Ovary (tissue), 9 donors: ENCODE measurements around the gene ANAPC5. TPM values are rescaled to one million over a fixed set of nuclear protein-coding genes. Genes with fewer than 3 reads are reported as not detected.
"Not testable (repeated sequence)": the region's sequence is repeated elsewhere in the genome, so short reads cannot be mapped to it uniquely, and the experiment has no call there.

ENCODE experiments used
- DNase-seq, 5 donors: peaks; one replicate each; pipeline ENCODE4 v3.0.0-alpha.2; 2019 to 2020
- H3K27ac ChIP-seq, 2 donors: fragments of 200-600 bp; one replicate each; pipeline versions ENCODE4 v1.5.1 to v1.8.0; 2019 to 2022
- H3K27me3 ChIP-seq: fragments of 200-600 bp; one replicate; pipeline ENCODE4 v1.8.0; 2022
- H3K36me3 ChIP-seq: fragments of 200-600 bp; sonication (generic); one replicate; pipeline ENCODE4 v1.5.1; 2019
- H3K4me1 ChIP-seq: one replicate; pipeline ENCODE4 v1.8.1; 2013; ENCODE audit warnings: mild to moderate bottlenecking, moderate library complexity; ENCODE audit not compliant: insufficient read depth
- H3K4me3 ChIP-seq: fragments of 200-600 bp; sonication (generic); one replicate; pipeline ENCODE4 v1.5.1; 2017
- H3K9me3 ChIP-seq, 2 donors: fragments of 200-600 bp in 1 of 2; sonication (generic) in 1 of 2; one replicate each; pipeline versions ENCODE4 v1.5.1 to v1.8.1; 2013 to 2019; ENCODE audit warnings: mild to moderate bottlenecking in 1 of 2, moderate library complexity in 1 of 2
- EP300 ChIP-seq: sonication (generic); formaldehyde crosslinking; IDR thresholded peaks from one replicate; pipeline ENCODE4 v1.6.1; 2017; ENCODE audit warnings: antibody characterized with exemption
- POLR2A ChIP-seq: fragments of 450-650 bp; IDR thresholded peaks from one replicate; pipeline ENCODE4 v1.6.1; 2017; ENCODE audit warnings: antibody characterized with exemption, mild to moderate bottlenecking, moderate library complexity
- WGBS, 3 donors: extraction: QIAGEN DNeasy Blood & Tissue Kit in 1 of 3; methylation state at CpG; one replicate each; pipeline versions ENCODE4 v1.1.5 to v1.1.7; 2013 to 2017; 5-methylcytosine and 5-hydroxymethylcytosine counted together
- intact Hi-C, 4 donors: fragments of 100-400 bp; cut with DNase I; formaldehyde crosslinking; loops; one replicate each; pipeline versions ENCODE4 v1.11.0 to v1.15.1; 2022 to 2023
- polyA plus RNA-seq, 2 donors: library from polyadenylated mRNA; stranded (reverse); fragments of 200-250 nt in 1 of 2; fragments of 350-450 nt in 1 of 2; fragmentation: Illumina TruSeq in 1 of 2; extraction: RNeasy Lipid Tissue Mini Kit (QIAGEN cat#74804) in 1 of 2; gene quantifications; one replicate each; pipeline ENCODE4 v1.2.3, GENCODE V29; 2013 to 2014
- total RNA-seq, 7 donors: library from RNA; depleted of rRNA in 2 of 7; stranded (reverse); fragments of >200 nt in 2 of 7; fragmentation: NEBNext Ultra II Directional in 3 of 7; extraction: Animal tissue kit (Norgen Biotek cat#: 25700) in 3 of 7; gene quantifications; one replicate each; pipeline versions ENCODE4 v1.1.0 to v1.2.4, GENCODE V29; 2016 to 2023
- TF ChIP-seq, protein P1 (sequence below), 3 donors: fragments of 450-650 bp in 2 of 3; fragments of 200-600 bp in 1 of 3; IDR thresholded peaks; one replicate each; pipeline versions ENCODE4 v1.5.1 to v1.8.0; 2016 to 2022; ENCODE audit warnings: antibody characterized with exemption in 3 of 3, mild to moderate bottlenecking in 1 of 3
- donor health status: DM: no; HTN: no; CAD: no; lungs with moderate emphysema.
- donor health status: DM: no; HTN: no; CAD: no.
- donor health status: Bipolar disorder and iron deficiency.
- donor health status: DM: yes; HTN: yes; CAD: no.
- donor health status: DM: no; HTN: no; CAD: no.
- donor health status: DM: yes; HTN: yes; CAD: no.

The ANAPC5 gene
- total and polyA plus RNA-seq, 9 donors, result 58.1 to 149 (median 78.9) TPM

GRCh38 chr12:121284551-121285390 is 67.4 kb downstream of the ANAPC5 start:
- Histone ChIP-seq H3K36me3 (no peaks in the 10 kb centered on the region), H3K4me1 (peaks cover 37% of the 10 kb centered on the region), H3K4me3 (no peak overlapping the region), H3K27ac (peak overlapping the region; percentile 45 to 72), H3K9me3 (no peaks in the 10 kb centered on the region), H3K27me3 (no peaks in the 10 kb centered on the region)
- TF ChIP-seq POLR2A (no peak), EP300 (no peak)
- TF ChIP-seq, protein P1, sequence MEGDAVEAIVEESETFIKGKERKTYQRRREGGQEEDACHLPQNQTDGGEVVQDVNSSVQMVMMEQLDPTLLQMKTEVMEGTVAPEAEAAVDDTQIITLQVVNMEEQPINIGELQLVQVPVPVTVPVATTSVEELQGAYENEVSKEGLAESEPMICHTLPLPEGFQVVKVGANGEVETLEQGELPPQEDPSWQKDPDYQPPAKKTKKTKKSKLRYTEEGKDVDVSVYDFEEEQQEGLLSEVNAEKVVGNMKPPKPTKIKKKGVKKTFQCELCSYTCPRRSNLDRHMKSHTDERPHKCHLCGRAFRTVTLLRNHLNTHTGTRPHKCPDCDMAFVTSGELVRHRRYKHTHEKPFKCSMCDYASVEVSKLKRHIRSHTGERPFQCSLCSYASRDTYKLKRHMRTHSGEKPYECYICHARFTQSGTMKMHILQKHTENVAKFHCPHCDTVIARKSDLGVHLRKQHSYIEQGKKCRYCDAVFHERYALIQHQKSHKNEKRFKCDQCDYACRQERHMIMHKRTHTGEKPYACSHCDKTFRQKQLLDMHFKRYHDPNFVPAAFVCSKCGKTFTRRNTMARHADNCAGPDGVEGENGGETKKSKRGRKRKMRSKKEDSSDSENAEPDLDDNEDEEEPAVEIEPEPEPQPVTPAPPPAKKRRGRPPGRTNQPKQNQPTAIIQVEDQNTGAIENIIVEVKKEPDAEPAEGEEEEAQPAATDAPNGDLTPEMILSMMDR (IDR thresholded peaks at IDR 0.05), result no peak
- WGBS, 3 donors, result 36 to 48% (median 44%) methylated on average over 14 of the region's 14 CpGs
- intact Hi-C loops, result loop anchor here in 1 of 4 donors (5.0 kb wide), 1 partner anchor 42 kb away; no protein-coding TSS in a partner anchor
- DNase-seq, result peak; percentile 71 to 80 (median 79)

DNA sequence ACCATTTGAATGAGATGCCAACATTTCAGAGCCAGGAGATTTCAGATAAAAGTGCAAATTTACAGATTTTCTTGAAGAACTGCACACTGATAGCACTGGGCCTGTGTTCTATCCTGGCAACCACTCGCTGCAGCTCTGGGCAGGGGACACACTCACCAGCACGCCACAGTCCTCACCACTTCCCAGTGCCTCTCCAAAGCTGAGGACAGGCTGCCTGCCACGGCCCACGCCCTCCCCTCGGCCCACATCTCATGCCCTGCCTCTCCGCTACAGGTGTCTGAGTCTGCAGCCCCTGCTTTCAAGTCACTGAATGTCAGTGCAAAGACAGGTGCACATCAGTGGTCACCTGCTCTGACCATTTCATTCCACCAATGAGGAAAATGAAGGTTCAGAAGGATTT is 68.4 kb downstream of the ANAPC5 start:
- 90 to 96% (median 92%) methylated on average over 6 of the region's 6 CpGs for WGBS, 3 donors
- TF ChIP-seq, protein P1 (IDR thresholded peaks at IDR 0.05), result no peak
- TF ChIP-seq POLR2A, result no peak
- TF ChIP-seq EP300, result no peak
- H3K36me3 ChIP-seq, result no peaks in the 10 kb centered on the region
- peaks cover 42% of the 10 kb centered on the region for H3K4me1 ChIP-seq
- intact Hi-C loops, result no loop called here
- H3K9me3 ChIP-seq, result no peaks in the 10 kb centered on the region
- no peak for DNase-seq
- no peak overlapping the region for H3K4me3 ChIP-seq
- peak overlapping the region in 1 of 2 donors; percentile 72 for H3K27ac ChIP-seq
- no peaks in the 10 kb centered on the region for H3K27me3 ChIP-seq

DNA sequence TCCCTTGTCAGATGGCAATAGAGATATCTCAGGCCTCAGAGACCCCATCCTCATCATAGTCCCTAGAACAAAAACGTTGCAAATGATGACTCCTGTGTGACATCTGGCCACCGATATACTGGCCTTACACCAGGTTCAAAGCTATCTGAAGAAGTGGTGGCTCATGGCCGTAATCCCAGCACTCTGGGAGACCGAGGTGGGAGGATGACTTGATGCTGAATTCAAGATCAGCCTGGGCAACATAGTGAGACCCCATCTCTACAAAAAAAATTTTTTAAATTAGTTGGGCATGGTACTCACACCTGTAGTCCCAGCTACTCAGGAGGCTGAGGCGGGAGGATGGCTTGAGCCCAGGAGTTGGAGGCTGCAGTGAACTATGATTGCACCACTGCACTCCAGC is 68.8 kb downstream of the ANAPC5 start:
- Histone ChIP-seq H3K9me3 (no peaks in the 10 kb centered on the region), H3K36me3 (no peaks in the 10 kb centered on the region), H3K4me1 (peaks cover 45% of the 10 kb centered on the region), H3K27ac (no peak overlapping the region), H3K4me3 (no peak overlapping the region), H3K27me3 (no peaks in the 10 kb centered on the region)
- DNase-seq, result no peak
- 91 to 94% (median 91%) methylated on average over 5 of the region's 5 CpGs for WGBS, 3 donors
- intact Hi-C loops, result no loop called here
- TF ChIP-seq, protein P1 (IDR thresholded peaks at IDR 0.05), result no peak
- TF ChIP-seq EP300 (no peak), POLR2A (no peak)

GRCh38 chr12:121282910-121283309 is 69.3 kb downstream of the ANAPC5 start:
- H3K27ac ChIP-seq, result not testable (repeated sequence)
- H3K4me1 ChIP-seq, result peaks cover 42% of the 10 kb centered on the region

GRCh38 chr12:121282072-121282742 is 70.0 kb downstream of the ANAPC5 start:
- H3K27me3 ChIP-seq, result no peaks in the 10 kb centered on the region
- TF ChIP-seq POLR2A (no peak), EP300 (no peak)
- TF ChIP-seq, protein P1 (IDR thresholded peaks at IDR 0.05), result no peak
- WGBS, 3 donors, result 64 to 82% (median 81%) methylated on average over 10 of the region's 10 CpGs
- no peak for DNase-seq
- H3K4me3 ChIP-seq, result no peak overlapping the region
- no peaks in the 10 kb centered on the region for H3K36me3 ChIP-seq
- no peaks in the 10 kb centered on the region for H3K9me3 ChIP-seq
- peaks cover 38% of the 10 kb centered on the region for H3K4me1 ChIP-seq
- intact Hi-C loops, result no loop called here
- H3K27ac ChIP-seq, result no peak overlapping the region

More at GRCh38 chr12:121282910-121283309, 69.3 kb downstream of the ANAPC5 start:
- DNase-seq, H3K36me3 ChIP-seq, intact Hi-C loops, H3K9me3 ChIP-seq, H3K27me3 ChIP-seq, H3K4me3 ChIP-seq: not testable (repeated sequence)
- WGBS, 3 donors, result 93 to 96% (median 94%) methylated on average over 11 of the region's 11 CpGs

DNA sequence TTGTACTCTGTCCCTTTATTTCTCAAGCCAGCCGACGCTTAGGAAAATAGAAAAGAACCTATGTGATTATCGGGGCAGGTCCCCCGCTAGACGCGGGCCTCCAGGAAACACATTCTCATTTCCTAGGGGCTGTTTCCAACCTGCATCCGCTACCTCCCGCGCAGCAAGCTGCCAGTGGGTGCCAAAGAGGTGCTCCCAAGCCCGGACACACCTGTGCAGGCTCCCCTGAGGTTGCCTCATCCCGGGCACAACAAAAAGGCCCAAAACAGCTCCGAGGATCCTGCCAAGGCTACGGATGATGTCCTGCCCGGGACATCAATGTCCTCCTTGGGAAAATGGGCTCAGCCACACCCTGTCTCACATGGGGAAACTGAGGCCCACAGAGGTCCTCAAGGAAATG is 71.1 kb downstream of the ANAPC5 start:
- peak in 1 of 5 donors; percentile 24 for DNase-seq
- H3K9me3 ChIP-seq, intact Hi-C loops, H3K4me3 ChIP-seq, H3K36me3 ChIP-seq, H3K27me3 ChIP-seq, H3K27ac ChIP-seq: not testable (repeated sequence)
- 86 to 88% (median 88%) methylated on average over 14 of the region's 14 CpGs for WGBS, 3 donors
- H3K4me1 ChIP-seq, result peaks cover 38% of the 10 kb centered on the region

- peak in 1 of 5 donors; percentile 17 for DNase-seq
- intact Hi-C loops, H3K36me3 ChIP-seq, H3K9me3 ChIP-seq, H3K4me3 ChIP-seq, H3K27ac ChIP-seq, H3K27me3 ChIP-seq: not testable (repeated sequence)
- WGBS, 3 donors, result 91 to 94% (median 91%) methylated on average over 11 of the region's 11 CpGs
- peaks cover 37% of the 10 kb centered on the region for H3K4me1 ChIP-seq
Measured at GRCh38 chr12:121280531-121280930, 71.7 kb downstream of the ANAPC5 start.
